ENCODE data around the gene MRPL55.

Gene MRPL55

GRCh38 chr1:228148196-228148861 lies 39.2 kb upstream of the MRPL55 start:
- in situ Hi-C loops (cut with MboI; ENCODE audit: low sequenced_read_pairs), result no loop called here

GRCh38 chr1:228147768-228148167 lies 38.7 kb upstream of the MRPL55 start:
- in situ Hi-C loops (cut with MboI; ENCODE audit: low sequenced_read_pairs), result no loop called here

- in situ Hi-C loops (cut with MboI; ENCODE audit: low sequenced_read_pairs), result no loop called here
These were observed 38.1 kb upstream of the MRPL55 start for GRCh38 chr1:228147151-228147693.

- in situ Hi-C loops (cut with MboI; ENCODE audit: low sequenced_read_pairs), result no loop called here
These were observed 37.5 kb upstream of the MRPL55 start for GRCh38 chr1:228146417-228147150.

- in situ Hi-C loops (cut with MboI; ENCODE audit: low sequenced_read_pairs), result no loop called here
These were observed 36.6 kb upstream of the MRPL55 start for GRCh38 chr1:228145463-228146416.

GRCh38 chr1:228144993-228145343 lies 35.9 kb upstream of the MRPL55 start:
- in situ Hi-C loops (cut with MboI; ENCODE audit: low sequenced_read_pairs), result no loop called here

- in situ Hi-C loops (cut with MboI; ENCODE audit: low sequenced_read_pairs), result no loop called here
These were observed 35.3 kb upstream of the MRPL55 start for GRCh38 chr1:228144193-228144992.

- in situ Hi-C loops (cut with MboI; ENCODE audit: low sequenced_read_pairs), result no loop called here
These were observed 34.5 kb upstream of the MRPL55 start for GRCh38 chr1:228143480-228144192.

- in situ Hi-C loops (cut with MboI; ENCODE audit: low sequenced_read_pairs), result no loop called here
These were observed 33.6 kb upstream of the MRPL55 start for GRCh38 chr1:228142701-228143136.

GRCh38 chr1:228142155-228142691 lies 33.1 kb upstream of the MRPL55 start:
- in situ Hi-C loops (cut with MboI; ENCODE audit: low sequenced_read_pairs), result no loop called here

GRCh38 chr1:228141226-228142044 lies 32.3 kb upstream of the MRPL55 start:
- in situ Hi-C loops (cut with MboI; ENCODE audit: low sequenced_read_pairs), result no loop called here

GRCh38 chr1:228140724-228141225 lies 31.7 kb upstream of the MRPL55 start:
- in situ Hi-C loops (cut with MboI; ENCODE audit: low sequenced_read_pairs), result no loop called here

- in situ Hi-C loops (cut with MboI; ENCODE audit: low sequenced_read_pairs), result no loop called here
These were observed 31.0 kb upstream of the MRPL55 start, which contains the start of gene GUK1 for GRCh38 chr1:228139931-228140723. GUK1 (plus strand) TSS chr1:228140279; CDS start chr1:228140303, 24 bp downstream.

- in situ Hi-C loops (cut with MboI; ENCODE audit: low sequenced_read_pairs), result no loop called here
These were observed 30.4 kb upstream of the MRPL55 start for GRCh38 chr1:228139406-228139930.

GRCh38 chr1:228136901-228137300 lies 27.8 kb upstream of the MRPL55 start:
- in situ Hi-C loops (cut with MboI; ENCODE audit: low sequenced_read_pairs), result no loop called here

- in situ Hi-C loops (cut with MboI; ENCODE audit: low sequenced_read_pairs), result no loop called here
These were observed 25.5 kb upstream of the MRPL55 start for GRCh38 chr1:228134591-228134990.

GRCh38 chr1:228131766-228132165 lies 22.7 kb upstream of the MRPL55 start:
- in situ Hi-C loops (cut with MboI; ENCODE audit: low sequenced_read_pairs), result no loop called here

Data from hTERT RPE-1 (cell line).